Eye (tissue), 1 donor: ENCODE measurements around the gene RPS25.
"Not testable (repeated sequence)": the region's sequence is repeated elsewhere in the genome, so short reads cannot be mapped to it uniquely, and the experiment has no call there.

Experiments used
- DNase-seq: peaks from one replicate; pipeline ENCODE4 v3.0.0-alpha.2; 2015

RPS25 gene

GRCh38 chr11:119018074-119018938 lies at the start of gene RPS25, which contains the start of gene TRAPPC4:
RPS25 (minus strand) TSS chr11:119018343; CDS start chr11:119018284, 59 bp downstream.
TRAPPC4 (plus strand) TSS chr11:119018766; CDS start chr11:119018796, 30 bp downstream.
- DNase-seq, result peak; percentile 99

- peak; percentile 97 for DNase-seq
Observed at GRCh38 chr11:119067371-119068222, 49.5 kb upstream of the RPS25 start, which contains the start of gene VPS11. VPS11 (plus strand) TSS chr11:119067818; CDS start chr11:119067824, 6 bp downstream.

- peak; percentile 11 for DNase-seq
Observed at GRCh38 chr11:119065369-119065768, 47.2 kb upstream of the RPS25 start.

GRCh38 chr11:119062779-119063178 lies 44.6 kb upstream of the RPS25 start:
- no peak for DNase-seq

- DNase-seq, result no peak
Observed at GRCh38 chr11:119061256-119061655, 43.1 kb upstream of the RPS25 start.

GRCh38 chr11:119059128-119059527 lies 41.0 kb upstream of the RPS25 start:
- not testable (repeated sequence) for DNase-seq

- DNase-seq, result peak; percentile 98
Observed at GRCh38 chr11:119057000-119057769, 39.0 kb upstream of the RPS25 start, which contains the start of gene HYOU1. HYOU1 (minus strand) TSS chr11:119057205; CDS start chr11:119056160, 1,045 bp downstream.

GRCh38 chr11:119056421-119056999 lies 38.4 kb upstream of the RPS25 start:
- DNase-seq, result peak; percentile 46

- DNase-seq, result peak; percentile 22
Observed at GRCh38 chr11:119055901-119056300, 37.8 kb upstream of the RPS25 start.

GRCh38 chr11:119054418-119054817 lies 36.3 kb upstream of the RPS25 start:
- no peak for DNase-seq

GRCh38 chr11:119052163-119052814 lies 34.1 kb upstream of the RPS25 start:
- no peak for DNase-seq

- no peak for DNase-seq
Observed at GRCh38 chr11:119051440-119052162, 33.5 kb upstream of the RPS25 start.

- no peak for DNase-seq
Observed at GRCh38 chr11:119049081-119049480, 30.9 kb upstream of the RPS25 start.

- no peak for DNase-seq
Observed at GRCh38 chr11:119048644-119049043, 30.5 kb upstream of the RPS25 start.

GRCh38 chr11:119047205-119047604 lies 29.1 kb upstream of the RPS25 start:
- DNase-seq, result no peak

- no peak for DNase-seq
Observed at GRCh38 chr11:119046489-119046888, 28.3 kb upstream of the RPS25 start.

- DNase-seq, result no peak
Observed at GRCh38 chr11:119044708-119045107, 26.6 kb upstream of the RPS25 start.

- DNase-seq, result no peak
Observed at GRCh38 chr11:119042927-119043326, 24.8 kb upstream of the RPS25 start.

GRCh38 chr11:119041821-119042514 lies 23.8 kb upstream of the RPS25 start:
- DNase-seq, result no peak

- DNase-seq, result not testable (repeated sequence)
Observed at GRCh38 chr11:119039471-119039870, 21.3 kb upstream of the RPS25 start.
